HG03039 (cell line): Measurements from ENCODE around the gene LGALS9C.
"Not testable (repeated sequence)": the region's sequence is repeated elsewhere in the genome, so short reads cannot be mapped to it uniquely, and the experiment has no call there.

ENCODE experiments used
- ATAC-seq: cut with Tn5 transposase; IDR thresholded peaks from one replicate; pipeline ENCODE4 v1.9.1; 2021; ENCODE audit warnings: mild to moderate bottlenecking, moderate library complexity; ENCODE audit not compliant: unreplicated experiment

The LGALS9C gene

DNA sequence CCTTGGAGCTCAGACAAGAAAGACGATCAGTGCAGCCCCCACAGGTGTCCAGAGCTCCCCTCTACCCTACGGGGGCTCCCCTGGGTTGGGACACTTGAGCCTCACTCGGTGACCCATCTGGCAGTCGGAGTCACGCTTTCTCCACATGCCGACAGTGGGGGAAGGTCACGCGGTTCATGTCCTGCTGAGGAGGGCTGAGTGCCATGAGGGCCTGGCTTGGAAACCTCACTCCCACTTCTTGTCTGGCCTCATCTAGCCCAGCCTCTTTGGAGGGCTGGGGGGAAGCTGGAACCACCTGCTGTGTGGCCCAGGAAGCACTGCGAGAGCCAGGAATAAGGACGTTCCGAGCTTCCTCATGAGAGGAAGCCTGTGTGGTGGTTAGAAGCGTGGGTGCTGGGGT, 1.8 kb downstream of the LGALS9C start:
- not testable (repeated sequence) for ATAC-seq

DNA sequence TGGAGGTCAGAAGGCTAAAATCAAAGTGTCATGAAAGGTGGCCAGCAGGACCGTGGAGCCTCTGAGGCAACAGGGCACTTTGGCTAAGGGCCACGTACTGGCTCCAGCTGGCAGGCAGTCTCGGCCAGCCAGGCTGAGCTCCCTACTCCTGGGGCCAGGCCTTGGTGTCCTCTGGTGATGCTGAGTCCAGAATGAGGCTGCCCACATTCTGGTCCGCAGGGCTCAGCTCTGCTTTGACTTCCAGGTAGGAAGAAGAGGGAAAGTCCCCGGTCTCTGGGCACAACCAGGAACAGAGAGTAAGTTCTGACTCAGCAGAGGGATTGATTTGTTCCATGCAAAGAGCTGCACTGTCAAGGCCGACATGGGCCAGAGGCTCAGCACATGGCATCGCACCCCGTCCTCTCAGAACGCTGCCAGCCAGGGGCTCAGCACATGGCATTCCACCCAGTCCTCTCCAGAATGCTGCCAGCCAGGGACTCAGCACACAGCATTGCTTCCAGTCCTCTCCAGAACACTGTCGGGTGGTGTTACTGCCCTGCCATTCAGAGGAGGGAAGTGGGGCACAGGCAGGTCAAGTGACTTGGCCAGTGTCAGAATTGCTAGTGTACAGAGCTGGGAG, 2.5 kb downstream of the LGALS9C start:
- ATAC-seq: not testable (repeated sequence)

DNA sequence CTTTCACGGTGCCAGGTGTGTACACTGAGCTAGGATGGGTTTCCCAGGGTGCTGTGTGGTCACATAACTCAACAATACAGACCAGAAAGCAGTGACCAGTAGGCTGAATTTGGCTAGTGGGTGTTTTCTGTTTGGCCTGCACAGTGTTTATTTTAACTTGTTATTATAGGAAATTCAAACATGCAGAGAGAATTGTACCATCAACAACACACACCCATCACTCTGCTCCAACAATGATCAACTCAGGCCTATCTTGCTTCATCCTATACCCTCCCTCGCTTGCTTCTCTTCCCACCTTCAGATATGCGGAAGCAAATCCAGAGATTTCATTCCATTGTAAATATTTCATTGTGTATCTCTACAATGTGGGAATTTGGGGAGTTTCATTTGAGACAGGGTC, 5.2 kb downstream of the LGALS9C start:
- not testable (repeated sequence) for ATAC-seq

DNA sequence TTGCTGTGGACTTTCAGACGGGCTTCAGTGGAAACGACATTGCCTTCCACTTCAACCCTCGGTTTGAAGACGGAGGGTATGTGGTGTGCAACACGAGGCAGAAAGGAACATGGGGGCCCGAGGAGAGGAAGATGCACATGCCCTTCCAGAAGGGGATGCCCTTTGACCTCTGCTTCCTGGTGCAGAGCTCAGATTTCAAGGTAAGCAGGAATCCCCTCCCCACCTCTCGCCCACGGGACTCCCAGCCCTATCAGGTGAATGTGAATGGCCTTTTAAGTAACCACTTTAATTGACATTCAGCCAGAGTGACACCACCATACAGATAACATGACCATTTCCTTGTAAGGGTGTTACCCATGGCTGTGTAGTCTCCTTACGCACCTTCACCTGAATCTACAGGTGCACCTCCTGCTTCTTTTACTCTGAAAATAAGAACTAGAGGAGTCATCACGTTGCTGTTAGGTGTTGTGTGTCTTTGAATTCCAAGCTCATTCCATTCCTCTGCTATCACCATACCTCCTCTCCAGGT, 9.4 kb downstream of the LGALS9C start:
- ATAC-seq: not testable (repeated sequence)

DNA sequence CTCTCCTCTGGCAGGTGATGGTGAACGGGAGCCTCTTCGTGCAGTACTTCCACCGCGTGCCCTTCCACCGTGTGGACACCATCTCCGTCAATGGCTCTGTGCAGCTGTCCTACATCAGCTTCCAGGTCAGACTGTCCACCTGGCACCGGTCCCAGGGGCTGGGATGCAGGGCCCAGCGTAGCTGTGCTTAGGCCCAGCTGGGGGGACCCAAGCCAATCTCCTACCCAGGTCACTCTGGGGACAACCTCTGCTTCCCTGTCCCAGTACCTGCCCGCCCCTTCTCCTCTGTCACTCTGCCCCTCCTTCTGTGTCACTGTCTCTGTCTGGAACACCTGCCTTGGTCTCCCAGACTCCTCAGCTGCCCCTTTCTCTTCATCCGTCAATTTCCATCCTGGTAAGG, 11.0 kb downstream of the LGALS9C start:
- ATAC-seq: not testable (repeated sequence)

DNA sequence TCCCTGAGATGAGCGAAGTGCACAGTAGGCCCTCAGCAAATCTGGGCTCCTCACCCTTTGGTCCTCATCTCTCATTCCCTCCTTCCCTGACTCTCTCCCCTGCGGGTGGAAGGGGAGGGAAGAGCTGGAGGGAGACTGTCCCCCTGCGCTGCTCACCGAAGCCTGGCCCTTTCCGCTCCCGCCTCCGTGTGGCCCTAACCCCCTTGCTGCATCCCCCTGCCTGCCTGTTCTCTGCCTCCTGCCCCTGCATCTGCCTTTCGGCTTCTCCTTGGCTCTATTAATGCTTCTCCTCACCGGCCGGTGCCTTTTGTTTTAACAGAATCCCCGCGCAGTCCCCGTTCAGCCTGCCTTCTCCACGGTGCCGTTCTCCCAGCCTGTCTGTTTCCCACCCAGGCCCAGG, 12.0 kb downstream of the LGALS9C start:
- not testable (repeated sequence) for ATAC-seq

DNA sequence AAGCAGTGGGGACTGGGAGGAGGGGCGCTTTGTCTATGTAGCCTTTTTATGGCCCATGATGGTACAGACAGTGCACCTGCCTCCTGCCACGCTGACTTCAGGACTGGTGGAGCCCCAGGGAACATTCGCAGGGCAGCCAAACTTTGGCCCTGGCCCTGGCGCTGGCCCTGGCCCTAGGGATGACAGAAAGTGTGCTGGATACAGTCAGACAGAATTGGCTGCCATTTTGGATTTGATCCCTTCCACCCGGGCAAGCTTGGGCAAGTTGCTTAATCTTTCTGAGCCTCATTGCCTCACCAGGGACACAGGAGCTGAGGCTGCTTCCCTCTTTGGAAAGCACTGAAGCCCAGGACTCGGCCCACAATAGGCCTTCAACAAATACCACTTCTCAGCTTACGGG, 13.4 kb downstream of the LGALS9C start:
- ATAC-seq: not testable (repeated sequence)

DNA sequence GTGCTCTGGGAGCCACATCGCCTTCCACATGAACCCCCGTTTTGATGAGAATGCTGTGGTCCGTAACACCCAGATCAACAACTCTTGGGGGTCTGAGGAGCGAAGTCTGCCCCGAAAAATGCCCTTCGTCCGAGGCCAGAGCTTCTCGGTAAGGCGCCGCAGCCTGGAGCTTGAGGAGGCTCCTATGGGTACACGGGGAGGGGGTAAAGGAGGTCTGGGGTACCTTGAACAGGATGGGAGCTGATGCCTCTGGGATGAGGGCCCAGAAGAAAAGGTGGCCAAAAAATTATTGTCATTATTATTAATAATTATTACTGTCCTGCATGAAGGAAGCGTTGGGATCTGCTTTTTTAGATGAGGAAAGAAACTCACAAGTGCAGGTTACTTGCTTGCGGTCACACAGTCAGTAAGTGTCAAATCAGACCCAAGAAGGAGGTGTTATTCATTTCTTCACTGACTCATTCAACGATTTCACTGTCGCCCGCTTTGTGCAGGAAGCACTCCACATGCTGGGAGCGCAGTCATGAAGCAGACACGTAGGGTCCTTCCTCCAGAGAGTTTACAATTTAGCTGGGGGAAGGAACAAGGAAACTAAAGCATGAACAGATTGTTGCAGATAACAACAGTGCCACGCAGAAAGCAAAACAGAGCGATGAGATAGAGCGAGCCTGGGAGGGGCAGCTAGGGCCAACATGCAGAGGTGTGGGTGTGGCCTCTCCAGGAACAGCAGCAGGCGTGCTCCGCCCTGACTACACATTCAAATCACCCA, 16.3 kb downstream of the LGALS9C start:
- peak; percentile 53 for ATAC-seq

DNA sequence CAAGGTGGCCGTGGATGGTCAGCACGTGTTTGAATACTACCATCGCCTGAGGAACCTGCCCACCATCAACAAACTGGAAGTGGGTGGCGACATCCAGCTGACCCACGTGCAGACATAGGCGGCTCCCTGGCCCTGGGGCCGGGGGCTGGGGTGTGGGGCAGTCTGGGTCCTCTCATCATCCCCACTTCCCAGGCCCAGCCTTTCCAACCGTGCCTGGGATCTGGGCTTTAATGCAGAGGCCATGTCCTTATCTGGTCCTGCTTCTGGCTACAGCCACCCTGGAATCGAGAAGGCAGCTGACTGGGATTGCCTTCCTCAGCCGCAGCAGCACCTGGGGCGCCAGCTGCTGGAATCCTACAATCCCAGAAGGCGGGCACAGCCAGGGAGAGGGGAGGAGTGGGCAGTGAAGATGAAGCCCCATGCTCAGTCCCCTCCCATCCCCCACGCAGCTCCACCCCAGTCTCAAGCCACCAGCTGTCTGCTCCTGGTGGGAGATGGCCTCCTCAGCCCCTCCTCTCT, 17.7 kb downstream of the LGALS9C start:
- not testable (repeated sequence) for ATAC-seq

DNA sequence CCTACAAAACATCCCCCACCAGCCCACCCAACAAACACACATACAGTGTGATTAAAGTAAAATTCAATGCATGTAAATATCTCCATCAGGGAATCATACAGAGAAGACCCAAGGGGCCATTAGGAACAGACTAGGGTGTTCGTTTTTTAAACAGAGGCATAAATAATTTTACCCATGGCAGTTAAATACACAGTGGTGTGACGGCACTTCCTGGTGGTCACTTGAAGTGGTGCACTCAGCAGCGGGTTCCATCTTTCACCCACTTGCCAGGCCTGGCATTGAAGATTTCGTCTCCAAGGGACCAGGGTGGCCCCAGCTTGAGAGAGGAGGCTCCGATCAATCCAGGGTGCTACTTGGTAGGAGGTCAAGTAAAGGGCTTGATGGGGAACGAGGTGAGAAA, 20.5 kb downstream of the LGALS9C start:
- ATAC-seq: not testable (repeated sequence)

DNA sequence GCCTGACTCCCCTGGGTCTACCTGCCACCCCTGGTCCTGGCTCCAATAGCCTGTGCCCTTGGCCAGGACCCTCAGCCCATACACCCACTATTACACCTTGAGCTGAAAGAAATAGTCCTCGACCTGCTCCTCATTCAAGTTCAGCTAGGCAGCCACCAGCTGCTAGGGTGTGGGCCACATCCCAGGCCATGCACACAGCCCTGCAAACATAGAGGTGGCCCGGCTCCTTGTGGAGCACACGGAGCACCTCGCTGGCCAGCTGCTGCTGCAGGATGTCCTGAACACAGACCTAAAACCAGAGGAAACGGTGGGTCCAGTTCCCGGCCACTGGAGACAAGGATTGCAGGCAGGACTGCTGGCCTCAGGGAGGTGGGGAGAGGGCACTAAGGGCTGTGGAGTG, 22.5 kb downstream of the LGALS9C start:
- ATAC-seq: not testable (repeated sequence)

DNA sequence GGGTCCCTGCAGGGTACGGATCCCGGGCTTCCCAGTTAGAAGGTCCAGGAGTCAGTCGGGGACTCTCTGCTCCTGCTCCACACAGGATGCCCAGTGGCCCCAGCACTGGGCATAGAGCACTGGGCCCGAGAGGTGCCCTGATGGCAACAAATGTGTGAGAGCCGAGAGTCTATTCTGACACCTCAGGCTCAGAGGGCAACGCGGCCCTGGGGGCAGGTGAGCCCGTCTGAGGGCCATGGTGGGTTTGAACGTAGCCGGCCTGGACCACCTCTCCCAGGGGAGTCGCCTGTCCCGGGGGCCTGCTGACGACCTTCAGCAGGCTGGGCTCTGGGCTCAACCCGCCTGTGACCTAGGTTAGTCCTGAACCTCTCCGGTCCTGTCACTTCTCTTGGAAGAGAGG, 23.2 kb downstream of the LGALS9C start:
- not testable (repeated sequence) for ATAC-seq

DNA sequence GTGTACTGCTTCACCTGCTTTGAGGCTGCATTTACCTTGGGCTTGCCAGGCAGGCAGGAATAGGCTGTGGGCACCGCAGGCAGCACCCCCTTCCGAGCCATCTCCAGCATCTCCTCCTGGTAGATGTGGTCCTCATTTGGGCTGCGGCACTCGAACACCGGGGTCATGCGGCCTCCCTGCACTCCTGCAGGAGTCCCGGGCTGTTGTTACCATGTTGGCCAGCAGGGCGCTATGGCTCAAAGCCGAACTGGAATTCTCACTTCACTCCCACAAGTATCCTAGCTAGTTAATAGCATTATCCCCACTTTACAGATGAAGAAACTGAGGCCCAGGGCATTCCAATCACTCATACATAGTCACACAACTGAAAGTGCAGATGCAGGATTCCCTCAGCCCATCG, 23.7 kb downstream of the LGALS9C start:
- not testable (repeated sequence) for ATAC-seq

DNA sequence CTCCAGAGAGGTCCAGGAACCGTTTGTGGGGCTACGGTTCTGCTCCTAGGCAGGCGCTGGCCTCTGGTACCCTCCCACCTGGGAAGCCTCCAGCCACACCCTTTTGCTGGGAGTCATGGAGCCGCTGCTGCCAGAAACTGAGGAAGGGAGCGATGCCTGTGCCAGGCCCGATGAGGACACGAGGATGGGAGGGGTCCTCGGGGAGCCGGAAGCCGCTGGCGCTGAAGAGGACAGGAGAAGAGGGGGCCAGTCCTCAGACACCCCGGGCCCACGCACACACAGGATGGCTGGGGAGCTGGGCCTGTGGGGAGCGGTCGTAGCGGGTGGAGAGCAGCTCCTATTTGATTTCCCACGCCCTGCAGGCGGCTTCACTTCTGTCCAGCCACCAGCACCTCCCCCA, 24.2 kb downstream of the LGALS9C start:
- ATAC-seq: not testable (repeated sequence)

DNA sequence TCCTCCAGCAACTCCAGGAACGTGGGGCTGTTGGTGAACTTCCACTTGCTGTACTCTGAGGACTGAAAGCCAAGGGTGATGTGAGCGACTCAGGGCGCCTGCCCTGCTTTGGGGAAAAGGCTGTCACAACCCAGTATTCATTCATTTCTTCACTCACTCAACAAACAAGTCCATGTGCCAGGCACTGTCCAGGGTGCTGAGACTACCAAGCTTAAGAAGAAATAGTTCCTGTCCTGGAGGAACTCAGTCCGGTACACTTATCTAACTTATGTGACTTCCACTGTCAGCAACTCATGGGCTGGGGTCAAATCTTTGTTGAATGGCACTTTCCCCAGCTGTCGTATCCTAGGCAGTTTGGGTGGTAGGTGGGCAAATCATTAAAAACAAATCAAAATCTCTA, 26.6 kb downstream of the LGALS9C start:
- ATAC-seq: not testable (repeated sequence)

DNA sequence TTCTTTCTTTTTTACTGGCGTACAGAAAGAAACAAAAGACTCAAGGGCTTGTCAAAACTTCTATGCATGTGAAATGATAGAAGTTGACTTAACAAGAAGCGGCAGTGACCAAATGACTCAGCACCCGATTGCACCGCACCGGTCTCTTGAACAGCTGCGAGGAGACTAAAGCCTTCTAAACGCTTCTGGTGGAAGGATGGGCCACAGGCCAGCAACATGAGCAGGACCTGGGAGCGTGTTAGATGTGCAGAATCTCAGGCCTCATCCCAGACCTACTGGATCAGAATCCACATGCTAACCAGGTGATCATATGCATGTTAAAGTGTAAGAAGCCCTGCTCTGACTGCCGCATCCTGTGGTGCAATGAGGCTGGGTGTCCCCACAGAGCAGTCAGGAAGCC, 31.1 kb downstream of the LGALS9C start:
- not testable (repeated sequence) for ATAC-seq

DNA sequence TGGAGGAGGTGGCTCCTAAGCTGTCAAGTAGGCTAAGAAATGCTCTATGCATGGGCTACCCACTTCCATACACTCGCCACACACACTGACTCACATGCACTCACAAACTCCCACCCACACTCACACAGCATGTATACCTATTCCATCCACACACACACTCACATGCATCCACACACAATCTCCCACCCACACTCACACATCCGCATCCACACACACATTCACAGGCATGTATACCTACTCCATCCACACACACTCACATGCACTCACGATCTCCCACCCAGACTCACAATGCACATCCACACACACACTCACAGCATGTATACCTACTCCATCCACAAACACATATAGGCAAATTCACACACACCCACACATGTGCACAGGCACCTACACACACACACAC, 32.1 kb downstream of the LGALS9C start:
- not testable (repeated sequence) for ATAC-seq

DNA sequence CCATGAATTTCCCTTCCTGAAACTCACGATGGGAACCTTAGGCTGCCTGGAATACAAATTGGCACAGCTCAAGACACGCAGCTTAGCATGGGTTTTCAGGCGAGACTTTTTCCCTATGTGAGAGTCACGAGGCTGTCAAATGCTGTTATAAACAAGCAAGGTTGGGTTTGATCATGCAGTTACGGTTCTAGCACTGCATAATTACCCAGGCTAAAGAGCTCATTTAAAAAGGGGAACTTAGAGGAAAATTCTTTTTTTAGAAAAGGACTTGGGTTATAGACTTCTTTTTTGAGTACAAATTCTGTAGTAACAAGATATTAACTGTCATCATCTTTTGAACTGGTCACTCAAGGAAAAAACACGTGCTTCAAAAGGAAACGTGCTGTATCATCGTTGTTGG, 44.5 kb downstream of the LGALS9C start:
- not testable (repeated sequence) for ATAC-seq

DNA sequence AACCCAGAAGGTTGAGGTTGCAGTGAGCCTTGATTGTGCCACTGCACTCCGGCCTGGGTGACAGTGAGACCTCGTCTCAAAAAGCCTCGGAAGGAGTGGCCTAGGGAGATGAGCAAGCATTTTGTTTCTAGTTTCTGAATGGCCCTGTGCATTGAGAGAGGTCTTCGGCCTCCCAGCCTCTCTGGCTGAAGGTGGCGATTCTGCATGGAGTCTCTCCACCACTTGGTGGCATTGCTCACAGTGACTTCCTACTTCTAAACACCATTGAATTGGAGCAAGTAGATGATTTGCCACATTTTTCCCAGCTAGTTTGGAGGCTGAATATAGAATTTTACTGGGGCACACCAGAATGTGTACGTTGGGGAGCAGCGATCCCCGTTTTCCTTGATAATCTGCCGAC, 48.4 kb downstream of the LGALS9C start:
- not testable (repeated sequence) for ATAC-seq

DNA sequence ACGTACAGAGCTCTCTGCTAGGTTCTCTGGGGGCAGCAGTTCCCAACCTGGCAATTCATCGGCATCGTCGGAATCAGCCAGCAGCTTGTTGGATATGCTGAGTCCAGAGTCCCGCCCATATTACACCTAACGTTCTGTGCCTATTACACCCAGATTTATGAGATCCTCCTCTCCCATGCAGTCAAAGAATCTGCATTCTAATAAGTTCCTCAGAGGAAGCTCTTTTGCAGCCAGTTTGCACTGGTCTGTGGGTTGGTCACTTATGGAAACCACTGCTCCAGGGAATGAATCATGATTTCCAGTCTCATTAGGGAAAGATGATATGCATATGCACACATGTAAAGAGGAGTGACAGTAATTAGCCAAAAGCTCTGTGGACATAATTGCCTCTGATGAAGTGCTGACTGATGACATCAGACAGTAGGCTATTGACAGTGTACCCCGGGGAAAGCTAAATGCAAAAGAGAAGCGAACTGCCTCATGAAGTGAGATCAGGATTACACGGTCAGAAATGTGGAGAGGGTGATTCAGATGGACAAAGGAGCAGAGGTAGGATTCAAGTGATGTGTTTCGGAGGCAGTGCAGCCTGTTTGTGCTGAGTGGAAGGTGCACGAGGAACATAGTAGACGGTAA, 49.7 kb downstream of the LGALS9C start:
- ATAC-seq: not testable (repeated sequence)

DNA sequence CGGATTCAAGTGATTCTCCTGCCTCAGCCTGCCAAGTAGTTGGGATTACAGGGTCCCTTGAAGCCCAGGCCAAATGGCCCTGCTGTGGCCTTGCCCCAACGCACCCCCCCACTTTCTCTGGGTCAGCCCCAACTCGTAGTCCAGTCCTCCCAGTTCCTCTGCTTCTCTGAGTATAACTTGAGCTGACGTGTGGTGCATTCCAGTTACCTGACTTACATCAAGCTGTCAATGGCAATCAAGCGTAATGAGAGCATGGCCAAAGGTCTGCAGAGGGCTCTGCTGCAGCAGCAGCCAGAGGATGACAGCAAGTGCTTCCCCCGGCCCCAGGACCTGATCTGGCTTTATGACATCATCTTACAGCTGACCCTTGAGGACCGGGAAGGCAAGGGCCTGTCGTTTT, 50.8 kb downstream of the LGALS9C start:
- not testable (repeated sequence) for ATAC-seq
